IPS DF 4.7 (cell line): ENCODE results near the gene SPAAR.
"Not testable (repeated sequence)": the region's sequence is repeated elsewhere in the genome, so short reads cannot be mapped to it uniquely, and the experiment has no call there.

Source experiments
- DNase-seq: peaks from one replicate; pipeline ENCODE4 v3.0.0-alpha.2; 2013; ENCODE audit warnings: low spot score; ENCODE audit errors: extremely low read depth

The SPAAR gene

DNA sequence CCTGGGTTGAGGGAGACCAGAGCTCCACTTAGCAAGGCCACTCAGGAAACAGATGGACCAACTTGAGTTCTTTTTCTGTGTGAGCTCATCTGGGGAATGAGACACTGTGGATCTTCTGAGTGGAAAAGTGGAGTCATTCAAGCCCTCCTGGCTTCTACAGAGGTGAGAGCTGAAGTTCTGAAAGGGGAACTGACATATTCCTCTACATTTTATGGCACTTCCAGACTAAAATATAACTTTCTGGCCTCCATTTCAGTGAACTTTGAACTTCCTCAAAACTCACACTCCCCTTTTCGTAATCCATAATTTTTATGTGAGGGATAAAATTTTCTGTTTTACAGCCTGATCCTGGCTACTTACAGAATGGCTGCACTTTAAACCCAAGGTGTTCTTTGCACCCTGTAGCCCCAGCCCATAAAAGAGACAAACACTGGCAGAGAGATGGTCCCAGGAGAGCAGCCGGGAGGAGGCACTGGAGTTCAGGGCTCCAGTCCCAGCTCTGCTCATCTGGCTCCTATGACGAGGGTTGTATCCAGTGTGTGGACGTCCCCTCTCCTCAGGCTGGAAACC is 10.8 kb downstream of the SPAAR start:
- DNase-seq, result no peak

DNA sequence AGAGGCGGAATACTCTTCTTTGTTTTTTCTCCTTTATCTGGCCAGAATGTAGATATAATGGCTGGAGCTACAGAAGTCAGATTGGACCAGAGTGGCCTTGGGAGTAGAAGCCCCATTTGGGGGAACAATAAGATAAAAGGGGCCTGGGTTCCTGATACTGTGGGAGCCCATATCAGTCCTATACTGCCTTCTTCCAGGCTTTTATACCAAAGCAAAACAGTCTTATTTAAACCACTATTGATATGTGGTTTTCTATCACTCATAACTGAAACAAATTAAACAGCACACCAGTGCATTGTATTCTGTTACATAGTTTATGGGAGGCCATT is 14.3 kb downstream of the SPAAR start:
- no peak for DNase-seq

- DNase-seq, result no peak
Measured at GRCh38 chr9:35923927-35924763, 14.9 kb downstream of the SPAAR start.

GRCh38 chr9:35928591-35929452 is 19.5 kb downstream of the SPAAR start:
- DNase-seq, result no peak

GRCh38 chr9:35929453-35929718 is 20.1 kb downstream of the SPAAR start:
- DNase-seq, result no peak

DNA sequence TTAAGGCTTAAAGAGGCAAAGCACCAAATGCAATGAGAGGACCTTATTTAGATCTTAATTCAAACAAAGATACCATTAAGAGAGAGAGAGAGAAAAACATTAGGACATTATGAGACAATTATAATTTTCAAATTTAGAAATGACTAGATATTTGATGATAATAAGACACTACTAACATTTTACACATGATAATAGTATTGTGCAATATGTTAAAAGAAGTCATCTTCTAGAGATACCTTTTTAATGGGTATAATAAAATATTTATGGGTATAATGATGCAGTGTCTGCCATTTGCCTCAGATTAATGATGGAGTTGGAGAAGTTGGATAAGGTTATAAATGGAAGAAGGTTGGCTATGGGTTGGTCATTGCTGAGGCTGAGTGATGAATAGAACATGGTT is 21.2 kb downstream of the SPAAR start:
- no peak for DNase-seq

DNA sequence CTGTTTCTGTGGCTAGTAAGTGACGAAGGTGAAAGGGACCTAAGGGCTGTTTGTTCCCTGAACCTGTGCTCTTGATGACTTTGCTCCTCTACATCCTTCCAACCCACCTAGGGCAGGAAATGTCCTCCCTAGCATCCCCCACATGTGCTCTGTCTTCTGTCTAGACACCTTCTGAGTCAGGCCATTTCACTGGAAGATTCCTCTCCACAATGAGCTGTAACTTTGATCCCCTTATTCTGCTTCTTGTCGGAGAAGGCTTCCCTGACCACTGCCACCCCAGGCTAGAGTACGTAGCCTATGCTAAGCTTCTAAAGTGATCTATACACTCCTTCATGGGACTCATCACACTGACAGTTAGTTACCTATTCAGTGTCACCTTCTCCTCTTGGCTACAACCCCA is 21.7 kb downstream of the SPAAR start:
- no peak for DNase-seq

- no peak for DNase-seq
Measured at GRCh38 chr9:35932735-35933134, 23.4 kb downstream of the SPAAR start.

- no peak for DNase-seq
Measured at GRCh38 chr9:35933550-35934067, 24.3 kb downstream of the SPAAR start.

GRCh38 chr9:35934069-35934468 is 24.8 kb downstream of the SPAAR start:
- not testable (repeated sequence) for DNase-seq

DNA sequence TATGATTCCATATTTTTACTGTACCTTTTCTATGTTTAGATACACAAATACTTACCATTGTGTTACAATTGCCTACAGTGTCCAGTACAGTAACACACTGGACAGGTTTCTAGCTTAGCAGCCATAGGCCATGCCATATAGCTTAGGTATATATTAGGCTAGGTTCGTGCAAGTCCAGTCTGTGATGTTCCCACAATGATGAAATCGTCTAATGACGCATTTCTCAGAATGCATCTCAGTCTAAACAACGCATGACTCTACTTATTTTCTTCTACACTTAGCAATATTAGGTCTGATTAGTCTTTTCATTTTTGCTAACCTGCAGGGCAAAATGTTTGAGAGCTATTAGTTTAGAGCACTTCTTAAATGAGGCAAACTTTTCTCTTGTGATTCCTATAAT is 26.0 kb downstream of the SPAAR start:
- no peak for DNase-seq

DNA sequence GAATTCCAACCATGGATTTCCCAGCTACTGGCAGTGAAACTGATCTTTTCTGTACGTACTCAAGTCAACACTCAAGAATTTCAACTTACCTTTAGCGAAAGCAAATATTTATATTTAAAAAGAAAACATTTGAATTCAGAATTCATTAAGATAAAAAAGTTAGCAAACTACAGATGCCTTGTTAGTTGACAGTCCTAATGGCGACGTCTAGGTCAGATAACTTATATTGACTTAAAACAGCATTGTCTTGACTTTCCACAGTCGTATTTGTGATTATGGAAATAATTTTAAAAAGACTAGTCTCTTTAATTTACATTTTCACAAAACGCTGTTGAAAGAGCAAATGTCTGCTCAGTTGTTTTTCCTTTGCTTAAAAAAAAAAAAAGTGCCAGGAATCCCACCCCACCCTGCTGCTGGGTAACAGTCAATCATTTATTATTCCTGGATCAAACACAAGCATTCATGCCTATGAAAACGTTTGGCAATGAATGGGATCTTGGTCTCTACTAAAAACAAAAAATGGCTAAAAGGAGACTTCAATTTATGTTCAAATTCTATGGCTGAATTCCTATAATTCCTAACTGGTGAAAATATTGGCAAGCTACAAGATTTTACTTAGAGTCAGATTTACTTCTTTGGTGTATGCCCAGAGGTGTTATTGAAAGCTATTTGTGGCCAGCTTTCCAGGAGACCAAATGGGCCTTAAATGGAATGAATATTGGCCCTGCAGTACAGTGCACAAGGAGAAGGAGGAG is 26.6 kb downstream of the SPAAR start:
- no peak for DNase-seq

- DNase-seq, result no peak
Measured at GRCh38 chr9:35937227-35937626, 27.9 kb downstream of the SPAAR start.

- DNase-seq, result no peak
Measured at GRCh38 chr9:35938474-35939356, 29.4 kb downstream of the SPAAR start.

DNA sequence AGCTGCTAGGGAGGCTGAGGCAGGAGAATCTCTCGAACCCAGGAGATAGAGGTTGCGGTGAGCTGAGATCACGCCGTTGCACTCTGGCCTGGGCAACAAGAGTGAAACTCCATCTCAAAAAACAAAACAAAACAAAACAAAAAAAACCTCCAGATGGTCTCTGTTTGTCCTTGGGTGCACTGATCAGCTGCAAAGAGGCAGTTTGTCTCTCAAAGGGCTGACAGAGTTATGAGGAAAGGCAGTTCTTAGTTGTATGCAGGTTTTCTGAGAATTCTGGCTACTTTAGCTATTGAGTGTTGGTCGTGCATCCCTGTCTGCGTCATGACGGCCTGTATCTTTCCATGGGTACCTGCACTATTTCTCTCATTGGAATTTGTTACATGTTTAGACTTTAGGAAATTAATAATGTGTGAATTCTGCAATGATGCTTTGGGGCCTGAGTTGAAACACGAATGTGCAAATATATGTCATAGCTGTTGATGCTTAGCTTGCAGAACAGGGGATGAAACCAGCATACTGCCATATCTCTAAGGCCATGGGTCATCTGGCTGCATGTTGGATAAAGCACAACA is 30.5 kb downstream of the SPAAR start:
- DNase-seq, result no peak

DNA sequence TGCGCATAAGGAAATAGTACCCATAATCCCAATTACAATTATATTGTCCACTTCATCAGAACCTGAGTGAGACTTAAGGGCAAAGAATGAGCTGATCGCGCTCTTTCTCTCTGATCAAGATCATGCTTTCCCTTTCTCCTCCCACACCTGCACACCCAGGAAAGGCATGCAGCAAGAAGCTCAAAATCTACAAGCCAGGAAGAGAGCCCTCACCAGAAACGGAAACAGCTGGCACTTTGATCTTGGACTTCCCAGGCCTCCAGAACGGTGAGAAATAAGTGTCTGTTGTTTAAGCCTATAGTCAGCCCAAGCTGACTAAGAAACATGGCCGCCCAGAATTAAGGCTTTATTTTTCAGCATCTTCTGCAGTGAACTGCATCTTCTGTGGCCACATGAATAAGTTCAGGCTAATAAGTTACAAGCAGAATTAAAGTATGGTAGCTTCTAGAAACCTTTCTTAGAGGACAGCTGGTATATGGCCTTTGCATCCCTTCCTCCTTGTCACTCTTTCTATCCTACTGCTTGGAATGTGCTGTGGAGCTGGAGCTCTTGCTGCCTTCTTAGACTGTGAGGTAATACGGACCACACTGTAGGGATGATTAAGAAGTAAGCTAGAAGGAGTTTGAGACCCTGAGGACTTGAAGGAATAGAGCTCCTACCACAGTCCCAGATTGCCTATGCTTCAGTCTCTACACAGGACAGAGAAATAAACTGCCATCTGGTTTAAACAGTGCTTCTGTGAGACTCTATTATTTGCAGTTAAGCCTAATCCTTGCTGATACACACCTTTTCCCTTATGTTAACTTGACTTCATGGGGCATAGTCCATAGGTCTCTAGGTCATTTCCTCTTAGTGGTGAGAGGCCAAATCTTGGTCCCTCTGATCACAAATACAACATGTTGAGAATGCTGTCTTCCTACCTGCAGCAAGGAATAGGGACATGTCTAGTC is 31.4 kb downstream of the SPAAR start:
- no peak for DNase-seq

DNA sequence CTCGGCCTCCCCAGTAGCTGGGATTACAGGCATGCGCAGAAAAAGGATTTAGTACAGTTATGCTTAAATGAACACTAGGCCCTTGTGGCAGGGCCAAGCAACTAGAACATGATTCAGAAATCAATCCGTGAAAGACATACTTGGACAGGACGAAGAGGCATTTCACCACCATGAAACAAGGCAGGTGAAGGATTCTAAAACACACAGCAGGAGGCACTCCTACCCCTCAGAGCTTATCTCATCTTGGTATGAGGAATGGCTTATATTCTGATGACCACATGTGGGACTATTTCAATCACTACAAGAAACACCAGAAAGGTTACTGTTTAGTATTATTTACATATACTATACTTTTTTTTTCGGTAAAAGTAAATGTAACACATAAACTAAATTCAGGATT is 33.0 kb downstream of the SPAAR start:
- no peak for DNase-seq

GRCh38 chr9:35944173-35944572 is 34.9 kb downstream of the SPAAR start:
- DNase-seq, result no peak

- no peak for DNase-seq
Measured at GRCh38 chr9:35944841-35945240, 35.6 kb downstream of the SPAAR start.
